NCI-H1092 (cell line): ENCODE measurements around the gene GOLGA1.
"Not testable (repeated sequence)": the region's sequence is repeated elsewhere in the genome, so short reads cannot be mapped to it uniquely, and the experiment has no call there.

ENCODE experiments used
- DNase-seq: peaks from one replicate; lab custom pipeline; 2025; lab: John Stamatoyannopoulos, UW

The GOLGA1 gene

GRCh38 chr9:124940521-124940893, 376 bp downstream of the GOLGA1 start:
- peak; percentile 64 for DNase-seq

- DNase-seq, result no peak
Measured at GRCh38 chr9:124939944-124940343, 939 bp downstream of the GOLGA1 start.

GRCh38 chr9:124934290-124934689, 6.6 kb downstream of the GOLGA1 start:
- DNase-seq, result no peak

- no peak for DNase-seq
Measured at GRCh38 chr9:124932333-124932732, 8.6 kb downstream of the GOLGA1 start.

DNA sequence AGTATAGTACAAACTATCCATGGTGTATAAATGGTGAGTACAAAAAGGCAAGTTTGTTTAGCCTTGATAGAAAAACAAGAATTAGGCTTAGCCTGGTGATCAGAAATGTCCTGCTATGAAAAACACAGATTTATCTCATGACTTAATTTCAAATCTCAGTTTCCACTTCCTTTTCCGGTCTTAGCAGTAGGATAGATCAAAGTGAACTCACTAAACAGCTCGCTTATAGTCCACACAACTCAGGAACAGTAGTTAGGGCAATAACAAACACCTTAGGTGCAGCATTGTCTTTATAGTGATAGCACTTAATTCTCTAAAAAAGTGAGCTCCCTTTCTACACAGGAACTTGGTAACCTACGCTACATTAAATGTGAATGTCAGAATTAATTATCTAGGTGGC, 11.4 kb downstream of the GOLGA1 start:
- no peak for DNase-seq

- DNase-seq, result no peak
Measured at GRCh38 chr9:124928116-124928515, 12.8 kb downstream of the GOLGA1 start.

- DNase-seq, result not testable (repeated sequence)
Measured at GRCh38 chr9:124920394-124920793, 20.5 kb downstream of the GOLGA1 start.

- DNase-seq, result no peak
Measured at GRCh38 chr9:124914753-124915405, 26.0 kb downstream of the GOLGA1 start.

DNA sequence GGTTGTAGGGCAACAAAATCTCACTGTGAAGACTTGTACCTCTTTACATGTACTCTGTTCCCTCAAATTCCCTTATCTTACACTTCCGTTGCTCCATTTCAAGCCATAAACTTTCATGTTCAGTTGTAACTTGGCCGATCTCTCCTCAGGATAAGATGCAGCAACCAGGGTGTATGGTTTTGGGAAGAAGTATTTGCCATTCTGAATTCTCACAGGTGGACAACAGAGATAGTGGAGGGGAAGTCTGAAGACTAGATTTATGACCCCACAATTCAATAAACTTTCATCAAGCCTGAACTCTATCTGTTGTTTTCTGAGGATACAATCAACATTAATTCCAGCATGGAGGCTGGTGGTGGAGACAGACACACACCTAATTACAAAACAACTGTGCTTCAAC, 27.5 kb downstream of the GOLGA1 start:
- DNase-seq, result no peak

- no peak for DNase-seq
Measured at GRCh38 chr9:124911766-124912165, 29.1 kb downstream of the GOLGA1 start.

- DNase-seq, result no peak
Measured at GRCh38 chr9:124908098-124908497, 32.8 kb downstream of the GOLGA1 start.

GRCh38 chr9:124906966-124907365, 33.9 kb downstream of the GOLGA1 start:
- DNase-seq, result no peak

DNA sequence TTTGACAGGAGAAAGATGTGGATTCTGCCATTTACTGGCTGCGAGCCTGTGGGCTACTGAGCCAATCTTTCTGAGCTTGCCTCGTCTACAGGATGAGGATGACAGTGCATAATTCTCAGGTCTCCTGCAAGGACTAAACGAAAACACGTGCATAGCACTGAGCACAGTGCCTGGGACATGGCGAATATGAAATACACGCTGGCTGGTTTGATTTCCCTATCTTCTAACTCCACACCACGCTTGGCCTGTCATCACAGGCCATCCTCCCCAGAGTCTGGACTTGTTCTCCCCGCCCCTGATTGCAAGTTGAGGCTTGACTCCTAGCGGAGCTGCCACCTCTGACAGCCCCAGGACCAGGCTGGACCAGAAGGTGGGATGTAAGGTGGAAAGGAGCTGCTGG, 41.0 kb downstream of the GOLGA1 start:
- no peak for DNase-seq

- DNase-seq, result no peak
Measured at GRCh38 chr9:124897570-124898460, 43.1 kb downstream of the GOLGA1 start.

- no peak for DNase-seq
Measured at GRCh38 chr9:124894741-124895170, 46.1 kb downstream of the GOLGA1 start.

DNA sequence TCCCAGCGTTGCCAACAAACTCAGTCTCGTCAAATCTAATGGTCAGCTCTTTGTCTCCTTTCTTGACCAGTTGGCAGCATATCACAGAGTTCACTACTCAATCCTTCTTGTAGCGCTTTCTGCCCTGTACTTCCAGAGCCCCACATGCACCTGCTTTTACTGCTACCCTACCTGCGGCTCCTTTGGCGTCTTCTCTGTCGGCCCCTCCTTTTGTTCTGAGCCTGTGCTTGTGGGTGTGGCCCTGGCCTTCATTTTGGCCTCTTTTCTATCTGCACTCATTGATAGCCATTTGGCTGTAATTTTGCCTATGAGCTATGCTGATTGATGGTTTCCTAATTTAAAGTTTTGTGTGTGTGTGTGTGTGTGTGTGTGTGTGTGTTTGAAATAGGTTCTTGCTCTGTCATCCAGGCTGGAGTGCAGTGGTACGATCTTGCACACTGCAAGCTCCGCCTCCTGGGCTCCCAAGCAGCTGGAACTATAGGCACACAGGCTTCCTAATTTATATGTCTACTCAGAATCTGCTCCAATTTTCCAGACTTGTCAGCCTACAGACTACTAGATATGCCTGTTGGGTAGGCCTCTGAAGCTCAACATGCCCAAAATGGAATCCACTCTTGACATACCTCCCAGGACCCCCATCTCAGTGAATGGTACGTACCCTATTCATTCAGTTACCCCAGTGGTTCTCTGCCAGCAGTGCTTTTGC, 46.7 kb downstream of the GOLGA1 start:
- no peak for DNase-seq

DNA sequence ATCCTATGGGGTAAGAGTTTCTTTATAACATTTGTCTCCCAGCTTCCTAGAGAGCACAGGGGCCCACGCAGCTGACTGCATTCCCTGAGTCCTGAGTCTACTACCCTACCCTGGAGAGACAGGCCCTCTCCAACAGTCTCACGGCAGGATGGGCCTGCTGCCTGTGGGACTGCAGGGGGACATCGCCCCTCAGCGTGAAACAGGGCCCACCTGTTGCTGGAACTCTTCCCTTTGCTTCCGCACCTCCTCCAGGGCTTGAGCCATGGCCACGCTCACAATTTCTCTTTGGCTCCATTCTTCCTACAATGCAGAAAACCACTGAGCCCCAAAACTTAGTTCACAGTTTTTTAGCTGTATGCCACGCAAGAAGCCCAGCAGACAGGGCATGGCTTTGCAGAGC, 50.7 kb downstream of the GOLGA1 start:
- DNase-seq, result no peak

- no peak for DNase-seq
Measured at GRCh38 chr9:124889006-124889405, 51.9 kb downstream of the GOLGA1 start.

DNA sequence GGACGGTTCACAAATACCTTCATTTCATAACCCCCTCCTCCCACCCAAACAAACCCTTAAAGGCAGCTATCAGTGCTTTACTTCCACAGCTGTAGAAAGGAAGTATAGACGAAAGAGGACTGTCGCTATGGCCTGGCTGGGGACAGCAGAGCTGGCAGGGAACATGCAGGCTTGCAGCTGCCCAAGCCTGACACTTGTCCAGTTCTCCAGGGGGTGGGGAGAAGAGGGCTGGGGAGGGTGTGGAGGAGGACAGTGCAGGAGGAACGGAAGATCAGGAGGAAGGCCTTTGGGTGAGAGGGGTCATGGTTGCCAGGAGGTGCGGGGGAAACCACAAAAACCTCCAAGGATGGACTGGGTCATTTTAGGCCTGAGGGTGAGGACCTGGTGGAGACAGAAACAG, 53.1 kb downstream of the GOLGA1 start:
- DNase-seq, result no peak

DNA sequence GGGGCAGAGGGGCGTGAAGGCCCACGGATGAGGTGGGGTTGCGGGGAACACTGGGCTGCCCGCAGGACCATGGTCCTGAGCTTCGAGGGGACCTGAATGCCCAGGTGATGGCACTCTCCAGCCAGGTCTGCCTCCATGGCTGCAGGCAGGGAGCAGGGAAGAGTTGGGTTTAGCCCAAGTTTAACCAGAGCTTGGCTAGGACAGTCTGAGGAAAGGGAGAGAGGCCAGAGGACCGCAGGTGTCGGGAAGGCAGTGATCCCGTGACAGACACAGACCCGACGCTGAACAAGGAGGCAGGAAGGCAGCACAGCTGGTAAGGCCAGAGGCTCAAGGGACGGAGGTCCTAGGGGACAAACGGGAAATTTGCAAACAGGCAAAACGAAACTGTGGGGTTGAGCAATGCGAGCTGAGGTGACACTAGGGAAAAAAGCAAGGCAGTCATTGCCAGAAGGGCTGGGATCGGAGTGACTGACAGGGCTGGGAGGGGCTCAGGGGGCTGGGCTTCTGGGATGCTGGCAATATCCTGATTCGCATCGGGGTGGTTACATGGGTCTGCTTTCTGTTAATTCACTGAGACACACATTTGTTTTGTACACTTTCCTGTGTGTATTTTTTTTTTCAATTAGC, 53.9 kb downstream of the GOLGA1 start:
- no peak for DNase-seq

- DNase-seq, result no peak
Measured at GRCh38 chr9:124886461-124886860, 54.4 kb downstream of the GOLGA1 start.

- DNase-seq, result no peak
Measured at GRCh38 chr9:124885551-124885950, 55.3 kb downstream of the GOLGA1 start.
